ENCODE measurements around the gene ZNF423.

GRCh38 chr16:49464877-49465504, 390.9 kb downstream of the ZNF423 start:
- TF ChIP-seq EZH2phosphoT487 (IDR thresholded peaks at IDR 0.05; ENCODE audit: low read length) (no peak), CTCF (IDR thresholded peaks at IDR 0.05; ENCODE audit: low read length) (peak; percentile 73), EZH2 (optimal IDR thresholded peaks at IDR 0.05; ENCODE audit: low read depth, low read length) (no peak)

Data from MM.1S (cell line).